GM20000 (cell line): Measurements from ENCODE around the gene KLHDC9.
"Not testable (repeated sequence)": the region's sequence is repeated elsewhere in the genome, so short reads cannot be mapped to it uniquely, and the experiment has no call there.

Experiments
- DNase-seq: peaks from one replicate; pipeline ENCODE4 v3.0.0; 2012; ENCODE audit warnings: low spot score
- CTCF ChIP-seq: IDR thresholded peaks from 2 replicates; pipeline ENCODE4 v1.5.1; 2012; ENCODE audit warnings: mild to moderate bottlenecking, control low read depth; ENCODE audit errors: extremely low read depth, missing control alignments

The KLHDC9 gene

GRCh38 chr1:161061419-161061818, 36.7 kb upstream of the KLHDC9 start:
- no peak for DNase-seq
- no peak for TF ChIP-seq CTCF

- DNase-seq, result not testable (repeated sequence)
Observed at GRCh38 chr1:161063936-161064335, 34.2 kb upstream of the KLHDC9 start.

DNA sequence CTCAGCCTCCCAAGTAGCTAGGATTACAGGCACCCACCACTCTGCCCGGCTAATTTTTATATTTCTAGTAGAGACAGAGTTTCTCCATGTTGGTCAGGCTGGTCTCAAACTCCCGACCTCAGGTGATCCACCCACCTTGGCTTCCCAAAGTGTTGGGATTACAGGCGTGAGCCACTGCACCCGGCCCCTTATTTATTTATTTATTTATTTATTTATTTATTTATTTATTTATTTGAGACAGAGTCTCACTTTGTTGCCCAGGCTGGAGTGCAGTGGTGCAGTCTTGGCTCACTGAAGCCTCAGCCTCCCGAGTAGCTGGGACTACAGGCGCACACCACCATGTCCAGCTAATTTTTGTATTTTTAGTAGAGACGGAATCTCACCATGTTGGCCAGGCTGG, 32.5 kb upstream of the KLHDC9 start:
- not testable (repeated sequence) for DNase-seq

GRCh38 chr1:161066694-161067093, 31.5 kb upstream of the KLHDC9 start:
- DNase-seq, result no peak
- TF ChIP-seq CTCF, result no peak

DNA sequence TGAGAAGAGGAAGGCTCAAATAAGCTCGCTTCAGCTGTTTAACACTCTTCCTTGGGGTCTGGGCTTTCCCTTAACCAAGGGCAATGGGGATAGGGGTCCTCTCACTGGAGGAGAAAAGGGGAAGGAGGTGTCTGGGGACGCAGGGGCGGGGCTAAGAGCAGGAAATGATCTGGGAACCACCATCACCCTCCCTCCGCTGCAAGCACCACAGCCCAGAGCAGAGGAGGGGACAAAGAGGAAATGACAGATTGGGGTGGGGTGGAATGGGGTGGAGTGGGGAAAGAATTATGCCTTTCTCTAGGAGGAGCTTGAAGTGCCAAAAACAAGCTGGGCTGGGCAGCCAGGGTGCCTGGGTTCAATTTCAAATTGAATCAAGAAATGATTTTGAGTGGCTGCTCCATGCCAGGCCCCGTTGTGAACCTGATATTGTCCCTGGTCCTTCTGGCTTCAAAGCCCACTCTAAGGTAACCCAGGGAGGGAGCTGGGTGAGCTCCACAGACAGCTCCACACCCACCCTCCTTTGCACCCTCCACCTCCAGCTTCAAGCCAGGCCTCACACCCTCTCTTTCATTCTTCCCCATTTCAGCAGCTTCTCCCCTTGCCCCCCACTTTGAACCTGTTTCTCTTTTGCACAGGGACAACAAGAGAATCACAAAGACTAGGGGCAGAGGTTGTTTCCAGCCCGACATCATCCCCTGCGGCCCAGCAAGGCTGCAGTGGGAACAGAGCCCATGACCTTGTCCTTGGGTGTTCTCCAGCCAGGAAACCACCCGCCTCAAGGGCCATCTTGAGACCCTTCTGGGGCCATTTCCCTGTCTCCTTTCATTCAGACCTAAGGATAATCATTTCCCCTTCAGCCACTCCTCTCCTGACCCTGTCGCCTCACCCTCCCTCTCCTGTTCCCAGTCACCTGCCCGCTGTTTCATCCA, 29.6 kb upstream of the KLHDC9 start:
- no peak for TF ChIP-seq CTCF
- peak; percentile 88 for DNase-seq

DNA sequence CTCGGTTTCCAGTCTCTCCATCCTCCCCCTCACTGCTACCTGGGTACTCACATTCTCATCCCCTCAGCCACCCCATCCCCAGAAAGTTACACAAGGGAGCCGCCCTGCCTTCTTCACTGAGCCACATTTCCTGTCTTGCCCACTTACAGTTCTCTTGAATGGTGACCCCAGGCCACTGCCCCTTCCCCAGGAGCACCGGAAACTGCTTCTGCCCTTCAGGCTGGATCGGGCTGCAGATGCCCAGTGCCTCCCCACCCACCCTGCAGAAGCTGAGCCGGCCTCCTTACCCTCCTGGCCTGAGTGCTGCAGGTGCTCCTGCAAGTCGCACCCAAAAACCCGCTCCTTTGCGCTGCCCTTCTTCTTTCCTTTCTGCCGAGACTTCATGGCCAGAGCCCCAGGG, 28.9 kb upstream of the KLHDC9 start:
- no peak for DNase-seq
- TF ChIP-seq CTCF, result no peak

GRCh38 chr1:161069731-161070270, 28.4 kb upstream of the KLHDC9 start, which contains the start of gene ARHGAP30:
TSS of gene ARHGAP30 (minus strand) at chr1:161069891. CDS start at chr1:161069624, 267 bp downstream.
- DNase-seq, result peak; percentile 95
- TF ChIP-seq CTCF, result no peak

GRCh38 chr1:161070761-161071160, 27.4 kb upstream of the KLHDC9 start:
- TF ChIP-seq CTCF, result no peak
- DNase-seq, result no peak
